Liver (tissue), 9 donors: Measurements from ENCODE around the gene SLPI. TPM values are rescaled to one million over a fixed set of nuclear protein-coding genes. Genes with fewer than 3 reads are reported as not detected.

Experiments used
- DNase-seq: peaks from one replicate; pipeline ENCODE4 v3.0.0-alpha.2; 2017; ENCODE audit warnings: low spot score
- H3K27ac ChIP-seq, 2 donors: one replicate each; pipeline ENCODE4 v1.7.0; 2013; ENCODE audit warnings: inconsistent platforms in 2 of 2, low read length in 2 of 2, control low read depth in 1 of 2, low read depth in 1 of 2, mild to moderate bottlenecking in 1 of 2
- H3K27me3 ChIP-seq, 4 donors: one replicate each; pipeline versions ENCODE4 v1.6.1 to v1.7.0; 2013; ENCODE audit warnings: low read length in 3 of 4, inconsistent platforms in 1 of 4, mild to moderate bottlenecking in 1 of 4, moderate library complexity in 1 of 4; ENCODE audit not compliant: control insufficient read depth in 4 of 4, insufficient read depth in 4 of 4
- H3K36me3 ChIP-seq, 4 donors: one replicate each; pipeline versions ENCODE4 v1.6.1 to v1.7.0; 2013; ENCODE audit warnings: low read length in 3 of 4, mild to moderate bottlenecking in 3 of 4, low read depth in 1 of 4, moderate library complexity in 1 of 4; ENCODE audit not compliant: control insufficient read depth in 4 of 4, insufficient read depth in 3 of 4
- H3K4me1 ChIP-seq, 4 donors: one replicate each; pipeline versions ENCODE4 v1.6.1 to v1.7.0; 2013; ENCODE audit warnings: low read length in 3 of 4, mild to moderate bottlenecking in 3 of 4, moderate library complexity in 1 of 4; ENCODE audit not compliant: control insufficient read depth in 4 of 4, insufficient read depth in 4 of 4
- H3K4me3 ChIP-seq, 3 donors: one replicate each; pipeline versions ENCODE4 v1.6.1 to v1.7.0; 2013; ENCODE audit warnings: low read length in 3 of 3, control low read depth in 1 of 3, low read depth in 1 of 3, mild to moderate bottlenecking in 1 of 3
- H3K9ac ChIP-seq, 2 donors: one replicate each; pipeline ENCODE4 v1.7.0; 2013; ENCODE audit warnings: low read length in 2 of 2, mild to moderate bottlenecking in 2 of 2, moderate library complexity in 2 of 2, control low read depth in 1 of 2, low read depth in 1 of 2
- H3K9me3 ChIP-seq, 4 donors: one replicate each; pipeline versions ENCODE4 v1.6.1 to v1.7.0; 2013; ENCODE audit warnings: low read length in 3 of 4; ENCODE audit not compliant: control insufficient read depth in 4 of 4
- EGR1 ChIP-seq, 2 donors: IDR thresholded peaks; 2 replicates each; pipeline ENCODE4 v1.6.1; 2016 to 2018; ENCODE audit warnings: antibody characterized with exemption in 2 of 2, low read depth in 2 of 2
- FOXA1 ChIP-seq: IDR thresholded peaks from 2 replicates; pipeline ENCODE4 v1.6.1; 2016; ENCODE audit warnings: antibody characterized with exemption
- FOXA2 ChIP-seq: IDR thresholded peaks from 2 replicates; pipeline ENCODE4 v1.6.1; 2016; ENCODE audit warnings: antibody characterized with exemption
- GABPA ChIP-seq, 2 donors: IDR thresholded peaks in 1 of 2; conservative IDR thresholded peaks in 1 of 2; 2 replicates each; pipeline ENCODE4 v1.6.1; 2016; ENCODE audit warnings: antibody characterized with exemption in 2 of 2, mild to moderate bottlenecking in 1 of 2, moderate library complexity in 1 of 2
- HNF4A ChIP-seq, 2 donors: conservative IDR thresholded peaks; 2 replicates each; pipeline ENCODE4 v1.6.1; 2016; ENCODE audit warnings: antibody characterized with exemption in 2 of 2, mild to moderate bottlenecking in 2 of 2
- HNF4G ChIP-seq: IDR thresholded peaks from 2 replicates; pipeline ENCODE4 v1.6.1; 2016; ENCODE audit warnings: antibody characterized with exemption
- JUND ChIP-seq, 2 donors: IDR thresholded peaks; 2 replicates each; pipeline ENCODE4 v1.6.1; 2016; ENCODE audit warnings: antibody characterized with exemption in 2 of 2
- NR2F2 ChIP-seq: IDR thresholded peaks from 2 replicates; pipeline ENCODE4 v1.6.1; 2016; ENCODE audit warnings: antibody characterized with exemption
- RXRA ChIP-seq, 2 donors: IDR thresholded peaks; 2 replicates each; pipeline ENCODE4 v1.6.1; 2017 to 2018; ENCODE audit warnings: antibody characterized with exemption in 2 of 2, mild to moderate bottlenecking in 1 of 2
- SP1 ChIP-seq: IDR thresholded peaks from 2 replicates; pipeline ENCODE4 v1.6.1; 2018; ENCODE audit warnings: antibody characterized with exemption, mild to moderate bottlenecking
- TAF1 ChIP-seq: conservative IDR thresholded peaks from 2 replicates; pipeline ENCODE4 v1.6.1; 2016; ENCODE audit warnings: antibody characterized with exemption, mild to moderate bottlenecking
- YY1 ChIP-seq: IDR thresholded peaks from 2 replicates; pipeline ENCODE4 v1.6.1; 2016; ENCODE audit warnings: antibody characterized with exemption, mild to moderate bottlenecking
- WGBS: extraction: QIAGEN DNeasy Blood & Tissue Kit; methylation state at CpG from one replicate; pipeline ENCODE4 v1.1.7; 2013; 5-methylcytosine and 5-hydroxymethylcytosine counted together
- polyA plus RNA-seq, 2 donors: library from polyadenylated mRNA; stranded (reverse) in 1 of 2; unstranded in 1 of 2; fragments of 200-250 nt in 1 of 2; fragments of >200 nt in 1 of 2; fragmentation: Nextera tagmentation in 1 of 2; extraction: Ambion mirVana in 1 of 2; gene quantifications; one replicate each; pipeline versions ENCODE4 v1.2.1 to v1.2.3, GENCODE V29; 2013 to 2015
- total RNA-seq, 2 donors: library from RNA; depleted of rRNA; stranded (reverse); fragments of >200 nt; gene quantifications; one replicate each; pipeline ENCODE4 v1.2.3, GENCODE V29; 2014
- TF ChIP-seq, protein P1 (sequence below): IDR thresholded peaks from 2 replicates; pipeline ENCODE4 v1.6.1; 2016; ENCODE audit warnings: antibody characterized with exemption
- TF ChIP-seq, protein P2 (sequence below): fragments of 150-350 bp; IDR thresholded peaks from 2 replicates; pipeline ENCODE4 v1.5.1; 2017; ENCODE audit warnings: improper control_type of control experiment, low read depth, low read length; ENCODE audit not compliant: missing input control
- TF ChIP-seq, protein P3 (sequence below): IDR thresholded peaks from 2 replicates; pipeline ENCODE4 v1.6.1; 2016; ENCODE audit warnings: antibody characterized with exemption
- TF ChIP-seq, protein P4 (sequence below): IDR thresholded peaks from 2 replicates; pipeline ENCODE4 v1.6.1; 2016; ENCODE audit warnings: antibody characterized with exemption, mild to moderate bottlenecking
- TF ChIP-seq, protein P5 (sequence below): IDR thresholded peaks from 2 replicates; pipeline ENCODE4 v1.6.1; 2016; ENCODE audit warnings: antibody characterized with exemption
- donor health status: healthy.
- donor health status: healthy.
- donor health status: healthy.
- donor health status: healthy.
- donor health status: healthy.

SLPI gene
- total and polyA plus RNA-seq, 4 donors, result 1.9 to 308 (median 93.9) TPM

DNA sequence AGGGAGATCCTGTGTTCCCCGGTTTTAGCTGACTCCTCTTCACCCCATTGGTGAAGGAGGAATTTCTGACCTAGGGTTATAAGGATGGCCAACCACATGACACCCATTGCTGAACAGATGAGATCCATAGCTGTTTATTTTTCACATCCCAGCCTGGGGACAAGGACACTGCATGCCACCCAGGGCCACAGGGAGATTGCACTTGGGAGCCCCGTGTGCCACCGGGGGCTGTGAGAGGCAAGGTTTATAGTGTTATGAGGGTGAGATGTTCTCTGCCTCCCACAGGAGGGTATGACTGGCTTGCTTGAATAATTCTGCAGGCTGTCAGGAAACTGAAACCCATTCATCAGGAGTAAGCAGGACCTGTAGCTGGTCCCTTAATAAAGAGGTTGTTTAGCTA, 14.7 kb upstream of the SLPI start:
- TF ChIP-seq FOXA2 (no peak), RXRA (IDR thresholded peaks at IDR 0.05) (no peak), HNF4A (conservative IDR thresholded peaks at IDR 0.05) (no peak), JUND (IDR thresholded peaks at IDR 0.05) (no peak), NR2F2 (no peak), TAF1 (no peak), EGR1 (IDR thresholded peaks at IDR 0.05; ENCODE audit: low read depth in 2 of 2) (no peak), YY1 (no peak), SP1 (no peak), FOXA1 (no peak), GABPA (IDR thresholded peaks at IDR 0.05 in 1 of 2, conservative IDR thresholded peaks at IDR 0.05 in 1 of 2) (no peak)
- TF ChIP-seq, protein P1, sequence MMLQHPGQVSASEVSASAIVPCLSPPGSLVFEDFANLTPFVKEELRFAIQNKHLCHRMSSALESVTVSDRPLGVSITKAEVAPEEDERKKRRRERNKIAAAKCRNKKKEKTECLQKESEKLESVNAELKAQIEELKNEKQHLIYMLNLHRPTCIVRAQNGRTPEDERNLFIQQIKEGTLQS, result no peak
- TF ChIP-seq, protein P2, sequence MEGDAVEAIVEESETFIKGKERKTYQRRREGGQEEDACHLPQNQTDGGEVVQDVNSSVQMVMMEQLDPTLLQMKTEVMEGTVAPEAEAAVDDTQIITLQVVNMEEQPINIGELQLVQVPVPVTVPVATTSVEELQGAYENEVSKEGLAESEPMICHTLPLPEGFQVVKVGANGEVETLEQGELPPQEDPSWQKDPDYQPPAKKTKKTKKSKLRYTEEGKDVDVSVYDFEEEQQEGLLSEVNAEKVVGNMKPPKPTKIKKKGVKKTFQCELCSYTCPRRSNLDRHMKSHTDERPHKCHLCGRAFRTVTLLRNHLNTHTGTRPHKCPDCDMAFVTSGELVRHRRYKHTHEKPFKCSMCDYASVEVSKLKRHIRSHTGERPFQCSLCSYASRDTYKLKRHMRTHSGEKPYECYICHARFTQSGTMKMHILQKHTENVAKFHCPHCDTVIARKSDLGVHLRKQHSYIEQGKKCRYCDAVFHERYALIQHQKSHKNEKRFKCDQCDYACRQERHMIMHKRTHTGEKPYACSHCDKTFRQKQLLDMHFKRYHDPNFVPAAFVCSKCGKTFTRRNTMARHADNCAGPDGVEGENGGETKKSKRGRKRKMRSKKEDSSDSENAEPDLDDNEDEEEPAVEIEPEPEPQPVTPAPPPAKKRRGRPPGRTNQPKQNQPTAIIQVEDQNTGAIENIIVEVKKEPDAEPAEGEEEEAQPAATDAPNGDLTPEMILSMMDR, result no peak
- TF ChIP-seq, protein P3, sequence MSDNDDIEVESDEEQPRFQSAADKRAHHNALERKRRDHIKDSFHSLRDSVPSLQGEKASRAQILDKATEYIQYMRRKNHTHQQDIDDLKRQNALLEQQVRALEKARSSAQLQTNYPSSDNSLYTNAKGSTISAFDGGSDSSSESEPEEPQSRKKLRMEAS, result no peak
- TF ChIP-seq, protein P4, sequence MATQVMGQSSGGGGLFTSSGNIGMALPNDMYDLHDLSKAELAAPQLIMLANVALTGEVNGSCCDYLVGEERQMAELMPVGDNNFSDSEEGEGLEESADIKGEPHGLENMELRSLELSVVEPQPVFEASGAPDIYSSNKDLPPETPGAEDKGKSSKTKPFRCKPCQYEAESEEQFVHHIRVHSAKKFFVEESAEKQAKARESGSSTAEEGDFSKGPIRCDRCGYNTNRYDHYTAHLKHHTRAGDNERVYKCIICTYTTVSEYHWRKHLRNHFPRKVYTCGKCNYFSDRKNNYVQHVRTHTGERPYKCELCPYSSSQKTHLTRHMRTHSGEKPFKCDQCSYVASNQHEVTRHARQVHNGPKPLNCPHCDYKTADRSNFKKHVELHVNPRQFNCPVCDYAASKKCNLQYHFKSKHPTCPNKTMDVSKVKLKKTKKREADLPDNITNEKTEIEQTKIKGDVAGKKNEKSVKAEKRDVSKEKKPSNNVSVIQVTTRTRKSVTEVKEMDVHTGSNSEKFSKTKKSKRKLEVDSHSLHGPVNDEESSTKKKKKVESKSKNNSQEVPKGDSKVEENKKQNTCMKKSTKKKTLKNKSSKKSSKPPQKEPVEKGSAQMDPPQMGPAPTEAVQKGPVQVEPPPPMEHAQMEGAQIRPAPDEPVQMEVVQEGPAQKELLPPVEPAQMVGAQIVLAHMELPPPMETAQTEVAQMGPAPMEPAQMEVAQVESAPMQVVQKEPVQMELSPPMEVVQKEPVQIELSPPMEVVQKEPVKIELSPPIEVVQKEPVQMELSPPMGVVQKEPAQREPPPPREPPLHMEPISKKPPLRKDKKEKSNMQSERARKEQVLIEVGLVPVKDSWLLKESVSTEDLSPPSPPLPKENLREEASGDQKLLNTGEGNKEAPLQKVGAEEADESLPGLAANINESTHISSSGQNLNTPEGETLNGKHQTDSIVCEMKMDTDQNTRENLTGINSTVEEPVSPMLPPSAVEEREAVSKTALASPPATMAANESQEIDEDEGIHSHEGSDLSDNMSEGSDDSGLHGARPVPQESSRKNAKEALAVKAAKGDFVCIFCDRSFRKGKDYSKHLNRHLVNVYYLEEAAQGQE, result no peak
- Histone ChIP-seq H3K9ac (no peak overlapping the region), H3K36me3 (no peaks in the 10 kb centered on the region), H3K4me3 (no peak overlapping the region), H3K27ac (no peak overlapping the region), H3K9me3 (no peaks in the 10 kb centered on the region), H3K4me1 (no peaks in the 10 kb centered on the region), H3K27me3 (no peaks in the 10 kb centered on the region)
- DNase-seq, result no peak
- 76% methylated on average over 3 of the region's 3 CpGs for WGBS

DNA sequence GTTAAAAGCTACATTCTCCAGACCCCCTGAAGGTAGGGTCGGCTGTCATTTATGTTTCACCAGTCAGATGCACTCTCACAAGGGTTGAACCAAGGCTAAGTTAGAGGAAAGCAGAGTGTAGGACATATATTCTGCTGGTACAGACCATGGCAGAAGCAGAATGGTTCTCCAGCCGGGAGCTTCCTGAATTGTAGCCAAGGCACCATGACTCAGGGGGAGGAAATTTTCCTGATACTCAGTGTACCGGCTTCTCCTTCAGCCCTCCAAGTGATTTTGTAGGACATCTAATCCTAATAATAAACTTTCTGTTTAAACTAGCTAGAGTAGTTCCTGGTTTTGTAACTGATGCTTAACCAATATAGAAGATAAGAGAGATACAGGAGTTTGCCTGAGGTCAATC, 14.2 kb upstream of the SLPI start:
- WGBS, result 81% methylated on average over 3 of the region's 3 CpGs
- Histone ChIP-seq H3K4me3 (no peak overlapping the region), H3K27me3 (no peaks in the 10 kb centered on the region), H3K27ac (no peak overlapping the region), H3K9me3 (no peaks in the 10 kb centered on the region), H3K4me1 (no peaks in the 10 kb centered on the region), H3K36me3 (no peaks in the 10 kb centered on the region), H3K9ac (no peak overlapping the region)
- no peak for DNase-seq
- TF ChIP-seq HNF4G (no peak), HNF4A (conservative IDR thresholded peaks at IDR 0.05) (no peak), NR2F2 (no peak)
- TF ChIP-seq, protein P1, result no peak
- TF ChIP-seq, protein P5, sequence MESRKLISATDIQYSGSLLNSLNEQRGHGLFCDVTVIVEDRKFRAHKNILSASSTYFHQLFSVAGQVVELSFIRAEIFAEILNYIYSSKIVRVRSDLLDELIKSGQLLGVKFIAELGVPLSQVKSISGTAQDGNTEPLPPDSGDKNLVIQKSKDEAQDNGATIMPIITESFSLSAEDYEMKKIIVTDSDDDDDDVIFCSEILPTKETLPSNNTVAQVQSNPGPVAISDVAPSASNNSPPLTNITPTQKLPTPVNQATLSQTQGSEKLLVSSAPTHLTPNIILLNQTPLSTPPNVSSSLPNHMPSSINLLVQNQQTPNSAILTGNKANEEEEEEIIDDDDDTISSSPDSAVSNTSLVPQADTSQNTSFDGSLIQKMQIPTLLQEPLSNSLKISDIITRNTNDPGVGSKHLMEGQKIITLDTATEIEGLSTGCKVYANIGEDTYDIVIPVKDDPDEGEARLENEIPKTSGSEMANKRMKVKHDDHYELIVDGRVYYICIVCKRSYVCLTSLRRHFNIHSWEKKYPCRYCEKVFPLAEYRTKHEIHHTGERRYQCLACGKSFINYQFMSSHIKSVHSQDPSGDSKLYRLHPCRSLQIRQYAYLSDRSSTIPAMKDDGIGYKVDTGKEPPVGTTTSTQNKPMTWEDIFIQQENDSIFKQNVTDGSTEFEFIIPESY, result no peak
- TF ChIP-seq, protein P3, result no peak
- TF ChIP-seq, protein P2, result no peak
